GM12891 (cell line): ENCODE data around the gene CEP76. TPM values are rescaled to one million over a fixed set of nuclear protein-coding genes. Genes with fewer than 3 reads are reported as not detected.

Experiments used
- DNase-seq: peaks from one replicate; pipeline ENCODE4 v3.0.0; 2011; ENCODE audit warnings: low spot score; ENCODE audit not compliant: insufficient read length
- FAIRE-seq: peaks from 2 replicates; lab custom pipeline; 2011; peaks lifted over from hg19 to GRCh38; lab: Jason Lieb, UNC
- PAX5 ChIP-seq: IDR thresholded peaks from 2 replicates; pipeline ENCODE4 v1.6.1; 2011; ENCODE audit warnings: low read length, moderate library complexity, mild to moderate bottlenecking; ENCODE audit not compliant: insufficient read depth, severe bottlenecking
- POLR2A ChIP-seq: IDR thresholded peaks from 2 replicates; pipeline ENCODE4 v1.6.1; 2011; ENCODE audit warnings: low read depth, low read length, control low read depth
- POLR2AphosphoS5 ChIP-seq: IDR thresholded peaks from 2 replicates; pipeline ENCODE4 v1.6.1; 2011; ENCODE audit warnings: low read depth, low read length, control low read depth
- POU2F2 ChIP-seq: IDR thresholded peaks from 2 replicates; pipeline ENCODE4 v1.6.1; 2011; ENCODE audit warnings: low read depth, mild to moderate bottlenecking, control low read depth, low read length, moderate library complexity
- SPI1 ChIP-seq: IDR thresholded peaks from 2 replicates; pipeline ENCODE4 v1.6.1; 2011; ENCODE audit warnings: low read depth, low read length, control low read depth
- TAF1 ChIP-seq: IDR thresholded peaks from 2 replicates; pipeline ENCODE4 v1.6.1; 2011; ENCODE audit warnings: low read depth, low read length, control low read depth
- polyA plus RNA-seq: library from polyadenylated mRNA; unstranded; fragments of >200 nt; gene quantifications from one replicate; pipeline ENCODE4 v1.2.1, GENCODE V29; 2012; ENCODE audit warnings: low read depth, missing spikeins, inconsistent platforms; ENCODE audit not compliant: missing spikeins

Gene CEP76, protein sequence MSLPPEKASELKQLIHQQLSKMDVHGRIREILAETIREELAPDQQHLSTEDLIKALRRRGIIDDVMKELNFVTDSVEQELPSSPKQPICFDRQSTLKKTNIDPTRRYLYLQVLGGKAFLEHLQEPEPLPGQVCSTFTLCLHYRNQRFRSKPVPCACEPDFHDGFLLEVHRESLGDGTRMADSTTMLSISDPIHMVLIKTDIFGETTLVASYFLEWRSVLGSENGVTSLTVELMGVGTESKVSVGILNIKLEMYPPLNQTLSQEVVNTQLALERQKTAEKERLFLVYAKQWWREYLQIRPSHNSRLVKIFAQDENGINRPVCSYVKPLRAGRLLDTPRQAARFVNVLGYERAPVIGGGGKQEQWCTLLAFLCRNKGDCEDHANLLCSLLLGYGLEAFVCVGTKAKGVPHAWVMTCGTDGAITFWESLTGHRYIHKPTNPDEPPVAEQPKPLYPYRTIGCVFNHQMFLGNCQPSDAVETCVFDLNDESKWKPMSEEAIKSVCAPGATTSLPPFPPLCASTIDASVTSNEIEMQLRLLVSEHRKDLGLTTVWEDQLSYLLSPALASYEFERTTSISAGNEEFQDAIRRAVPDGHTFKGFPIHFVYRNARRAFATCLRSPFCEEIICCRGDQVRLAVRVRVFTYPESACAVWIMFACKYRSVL
- polyA plus RNA-seq = 6.8 TPM

DNA sequence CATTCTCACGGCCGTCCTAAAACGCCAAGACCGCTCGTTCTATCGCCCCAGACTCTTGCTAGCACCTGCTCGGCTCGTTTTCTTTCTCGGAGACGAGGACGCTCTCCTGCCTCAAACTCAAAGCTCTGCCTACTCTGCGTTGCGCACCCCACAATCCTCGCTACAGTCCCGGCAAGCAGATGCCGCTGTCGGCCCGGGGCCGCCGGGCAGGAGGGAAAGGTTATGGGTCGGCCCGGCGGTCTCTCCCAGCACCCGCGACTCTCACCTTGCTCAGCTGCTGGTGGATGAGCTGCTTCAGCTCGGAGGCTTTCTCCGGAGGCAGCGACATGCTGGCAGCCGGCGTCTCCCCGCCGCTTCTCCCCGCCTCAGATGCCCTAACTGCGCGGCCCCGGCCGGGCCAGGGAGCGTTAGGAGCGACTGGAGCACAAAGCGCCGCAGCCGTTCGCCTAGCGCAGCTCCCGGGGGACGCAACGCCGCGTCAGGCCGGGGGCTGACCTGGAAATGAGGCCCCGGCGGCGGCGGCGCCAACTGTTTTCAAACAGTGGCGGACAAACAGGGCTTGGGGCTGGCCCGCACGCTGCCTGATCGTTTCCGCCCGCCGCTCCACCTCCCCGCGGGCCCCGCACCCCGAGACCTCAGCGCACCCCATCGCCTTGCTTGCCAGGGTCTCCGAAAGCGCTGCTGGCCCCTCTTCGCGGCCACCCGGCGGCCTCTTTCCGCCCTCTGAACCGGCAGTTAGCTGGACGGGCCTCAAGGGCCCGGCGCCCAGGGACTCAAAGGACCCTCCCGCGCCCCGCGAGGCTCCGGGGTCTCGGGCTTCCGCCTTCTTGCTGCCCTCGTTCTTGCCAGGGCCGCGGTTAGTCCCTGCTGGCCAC lies at the start of gene CEP76, which contains the start of gene PSMG2:
Gene CEP76 (minus strand): TSS at position 503 of the 875 bp plus-strand sequence. CDS start 175 bp downstream, at position 328.
Gene PSMG2 (plus strand): TSS at position 822 of the 875 bp plus-strand sequence. CDS start 66 bp downstream, outside the sequence.
- DNase-seq = peak; percentile 83

DNA sequence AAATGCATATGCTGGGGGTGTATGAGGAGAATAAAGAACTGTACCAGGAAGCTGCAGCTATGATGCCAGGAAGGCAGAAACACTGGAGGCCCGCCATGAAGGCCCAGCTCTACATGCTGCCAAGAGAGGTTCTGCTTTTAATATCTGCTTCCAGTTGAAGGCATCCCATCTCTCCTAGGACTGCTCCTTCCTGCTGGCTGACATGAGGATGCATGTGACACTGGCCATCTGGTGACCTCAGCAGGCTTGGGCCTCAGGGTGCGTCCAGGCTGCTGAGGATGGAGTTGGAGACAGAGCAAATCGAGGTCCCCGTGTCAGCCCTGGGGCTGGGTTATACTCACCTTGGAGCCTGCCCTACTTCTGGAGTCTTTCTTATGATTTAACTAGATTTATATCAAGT lies 49.4 kb upstream of the CEP76 start:
- FAIRE-seq (no peak), DNase-seq (no peak)
- TF ChIP-seq POLR2AphosphoS5 (no peak), POLR2A (no peak), TAF1 (no peak), PAX5 (no peak), POU2F2 (no peak), SPI1 (no peak)

More for the DNA sequence above, at the start of gene CEP76, which contains the start of gene PSMG2:
- peak; percentile 82 for FAIRE-seq
- TF ChIP-seq POU2F2 (peak; percentile 57; the same call in 1 of the 2 replicates), POLR2AphosphoS5 (peak; percentile 89), TAF1 (peak; percentile 93), PAX5 (no peak), POLR2A (peak; percentile 83), SPI1 (no peak)

DNA sequence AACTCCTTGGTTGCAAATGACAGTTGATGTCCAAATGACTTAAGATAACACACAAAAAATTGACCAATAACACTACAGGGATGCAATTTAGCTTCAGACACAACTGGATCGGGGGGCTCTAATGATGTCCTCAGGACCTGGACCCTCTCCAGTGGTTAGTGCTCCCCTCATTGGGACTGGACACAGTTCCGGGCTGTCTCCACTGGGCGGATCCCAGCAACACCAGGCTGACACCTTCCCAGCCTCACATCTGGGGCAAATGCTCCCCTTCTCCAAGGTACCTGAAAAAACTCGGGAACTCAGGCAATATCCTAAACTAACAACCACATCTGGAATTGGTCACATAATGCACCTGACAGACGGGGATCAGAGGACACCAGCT lies 49.0 kb upstream of the CEP76 start:
- FAIRE-seq (no peak), DNase-seq (no peak)
- TF ChIP-seq POLR2A = no peak
- no peak for TF ChIP-seq POLR2AphosphoS5
- no peak for TF ChIP-seq PAX5
- no peak for TF ChIP-seq SPI1
- no peak for TF ChIP-seq TAF1
- no peak for TF ChIP-seq POU2F2

DNA sequence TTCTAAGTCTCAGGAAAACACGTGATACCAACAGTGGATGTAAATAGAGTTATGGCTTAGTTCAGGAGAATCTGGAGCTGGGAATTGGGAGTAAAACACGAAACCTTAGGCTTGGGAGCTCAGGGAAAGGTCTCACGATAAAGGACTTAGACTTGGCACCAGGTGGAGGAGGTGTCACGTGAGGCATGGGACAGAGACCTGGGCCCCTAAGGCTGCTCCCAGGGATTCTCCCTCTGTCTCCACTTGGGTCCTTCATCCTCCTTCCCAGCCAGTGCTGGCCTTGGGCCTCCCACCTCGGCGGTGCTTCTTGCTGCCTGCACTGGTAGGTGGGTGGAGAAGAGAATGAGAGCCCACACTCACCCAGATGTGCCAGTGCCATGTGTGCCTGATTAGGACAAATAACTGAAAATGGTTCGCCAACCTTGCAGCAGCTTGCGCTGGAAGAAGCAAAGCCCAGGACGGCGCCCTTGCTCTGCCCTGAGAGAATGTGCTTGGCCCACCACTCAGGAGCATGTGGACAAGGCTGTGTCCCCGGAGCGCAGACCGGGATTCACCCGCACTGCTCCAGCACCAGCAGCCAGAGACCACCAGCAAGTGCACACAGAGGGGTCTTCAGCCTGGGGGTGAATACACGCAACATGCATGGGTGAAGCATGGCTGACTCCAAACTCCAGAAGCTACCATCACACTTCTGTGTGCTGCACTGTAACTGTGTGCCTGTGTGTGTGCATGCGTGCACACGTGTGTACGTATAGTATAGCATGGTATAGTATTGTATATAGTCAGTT lies 48.4 kb upstream of the CEP76 start:
- no peak for FAIRE-seq
- TF ChIP-seq PAX5 (no peak), TAF1 (no peak), POU2F2 (no peak), SPI1 (no peak), POLR2A (no peak), POLR2AphosphoS5 (no peak)
- no peak for DNase-seq

DNA sequence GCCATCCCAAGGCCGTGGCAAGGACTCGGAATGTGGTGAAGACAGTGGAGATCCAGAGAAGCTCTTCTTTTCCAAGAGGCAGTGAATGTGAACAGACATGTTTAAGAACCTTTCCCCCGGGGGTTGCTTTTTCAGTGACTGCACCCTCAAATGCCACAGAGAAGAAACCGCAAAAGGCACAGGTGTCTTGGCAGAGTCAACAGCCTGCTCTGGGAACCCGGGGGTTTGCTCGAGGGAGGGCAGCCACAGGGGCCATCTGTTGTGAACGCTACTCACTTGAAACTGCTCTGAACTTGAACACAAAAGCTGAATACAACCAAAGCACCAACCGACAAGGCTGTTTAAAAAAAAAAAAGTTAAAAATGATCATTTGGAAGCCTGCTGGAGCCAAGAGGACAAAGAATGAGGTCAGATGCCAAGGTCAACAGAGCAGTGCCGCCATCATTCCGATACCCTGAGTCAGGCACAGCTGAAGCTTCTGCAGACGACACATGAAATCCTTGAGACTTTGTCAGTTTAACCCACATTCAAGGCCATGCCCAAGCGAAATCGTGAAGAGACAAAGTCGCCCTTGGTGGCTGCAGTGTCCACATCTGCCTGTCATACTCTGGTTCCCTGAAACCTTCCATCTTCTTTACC lies 47.7 kb upstream of the CEP76 start:
- FAIRE-seq = no peak
- no peak for TF ChIP-seq PAX5
- TF ChIP-seq SPI1 = no peak
- TF ChIP-seq POLR2AphosphoS5 = no peak
- TF ChIP-seq POU2F2 = no peak
- no peak for TF ChIP-seq TAF1
- TF ChIP-seq POLR2A = no peak
- no peak for DNase-seq

DNA sequence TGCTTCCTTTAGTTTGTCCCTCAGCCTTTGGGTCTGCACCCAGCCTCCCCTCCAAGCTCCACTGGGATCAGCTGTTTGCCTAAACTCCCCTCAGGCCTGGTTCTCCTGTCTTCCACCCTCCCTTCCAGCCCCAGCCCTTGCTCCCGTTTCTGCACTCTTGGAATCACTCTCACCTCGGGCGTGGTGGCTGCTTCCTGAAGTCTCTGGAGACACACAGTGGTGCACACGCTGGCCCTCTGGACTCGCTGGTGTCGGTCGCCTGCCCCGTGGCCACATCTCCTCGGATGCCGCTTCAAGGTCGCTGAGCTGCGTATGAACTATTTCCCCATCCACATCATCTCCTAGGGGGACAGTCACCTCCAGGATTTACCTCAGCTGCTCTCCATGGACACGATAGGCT lies 46.6 kb upstream of the CEP76 start:
- no peak for TF ChIP-seq POU2F2
- TF ChIP-seq PAX5 = no peak
- no peak for TF ChIP-seq TAF1
- TF ChIP-seq SPI1 = no peak
- TF ChIP-seq POLR2AphosphoS5 = no peak
- TF ChIP-seq POLR2A = no peak
- DNase-seq = no peak
- FAIRE-seq = no peak

DNA sequence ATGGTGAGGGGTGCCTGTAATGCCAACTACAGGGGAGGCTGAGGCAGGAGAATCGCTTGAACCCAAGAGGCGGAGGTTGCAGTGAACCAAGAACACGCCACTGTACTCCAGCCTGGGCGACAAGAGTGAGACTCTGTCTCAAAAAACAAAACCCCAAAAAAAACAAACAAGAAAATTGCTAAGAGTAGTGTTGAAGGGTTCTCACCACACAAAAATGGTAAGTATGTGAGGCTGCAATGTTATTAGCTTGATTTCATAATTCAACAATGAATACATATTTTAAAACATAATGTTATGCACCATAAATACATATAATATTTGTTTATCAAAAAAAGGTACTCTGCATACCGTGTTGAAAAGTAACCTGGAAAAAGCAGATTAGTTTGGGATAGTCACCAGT lies 46.1 kb upstream of the CEP76 start:
- DNase-seq (no peak), FAIRE-seq (no peak)
- TF ChIP-seq SPI1 = no peak
- no peak for TF ChIP-seq POLR2A
- no peak for TF ChIP-seq TAF1
- no peak for TF ChIP-seq POLR2AphosphoS5
- TF ChIP-seq PAX5 = no peak
- TF ChIP-seq POU2F2 = no peak
